GM19438 (cell line): ENCODE results near the gene SLC22A5.

Source experiments
- ATAC-seq: cut with Tn5 transposase; IDR thresholded peaks from one replicate; pipeline ENCODE4 v1.9.1; 2021; ENCODE audit warnings: low read depth; ENCODE audit not compliant: unreplicated experiment

The SLC22A5 gene

GRCh38 chr5:132439521-132440089, 70.1 kb downstream of the SLC22A5 start:
- no peak for ATAC-seq

- no peak for ATAC-seq
Observed at GRCh38 chr5:132444061-132444460, 74.6 kb downstream of the SLC22A5 start.
